Naive B cell (primary cell): ENCODE measurements around the gene PRKAB1. TPM values are rescaled to one million over a fixed set of nuclear protein-coding genes. Genes with fewer than 3 reads are reported as not detected.

Experiments
- ATAC-seq, 2 donors: fragments of 150-1000 bp; cut with Tn5 transposase; 2 replicates each; pipeline ENCODE4 v1.10.0; 2021; ENCODE audit warnings: low read depth in 2 of 2, mild to moderate bottlenecking in 2 of 2, moderate library complexity in 2 of 2
- DNase-seq: peaks from one replicate; pipeline ENCODE4 v3.0.0; 2022
- H3K27ac Mint-ChIP-seq, 6 donors: one replicate each; pipeline ENCODE4 v1.8.0; 2020 to 2022; ENCODE audit warnings: mild to moderate bottlenecking in 6 of 6, mixed read lengths in 6 of 6, moderate library complexity in 5 of 6, inconsistent platforms in 2 of 6
- H3K27me3 Mint-ChIP-seq, 3 donors: one replicate each; pipeline ENCODE4 v1.8.0; 2021 to 2022; ENCODE audit warnings: mixed read lengths in 3 of 3, mild to moderate bottlenecking in 1 of 3
- H3K36me3 Mint-ChIP-seq, 2 donors: one replicate each; pipeline ENCODE4 v1.8.0; 2020 to 2022; ENCODE audit warnings: mixed read lengths in 2 of 2, inconsistent platforms in 1 of 2, mild to moderate bottlenecking in 1 of 2
- H3K4me1 Mint-ChIP-seq, 3 donors: one replicate each; pipeline ENCODE4 v1.8.0; 2020 to 2022; ENCODE audit warnings: mixed read lengths in 3 of 3, inconsistent platforms in 1 of 3, mild to moderate bottlenecking in 1 of 3, moderate library complexity in 1 of 3
- H3K4me3 Mint-ChIP-seq, 8 donors: one replicate each; pipeline ENCODE4 v1.8.0; 2020 to 2022; ENCODE audit warnings: mild to moderate bottlenecking in 8 of 8, mixed read lengths in 8 of 8, moderate library complexity in 8 of 8, inconsistent platforms in 2 of 8
- H3K9me3 Mint-ChIP-seq, 7 donors: one replicate each; pipeline ENCODE4 v1.8.0; 2020 to 2022; ENCODE audit warnings: mixed read lengths in 7 of 7, mild to moderate bottlenecking in 5 of 7, inconsistent platforms in 2 of 7, moderate library complexity in 1 of 7
- polyA plus RNA-seq, 6 donors: library from polyadenylated mRNA; unstranded; fragments of 300-500 nt; fragmentation: Illumina TruSeq; gene quantifications; one replicate each; pipeline ENCODE4 v1.2.3, GENCODE V29; 2021; ENCODE audit warnings: low read depth in 6 of 6

PRKAB1 gene
- polyA plus RNA-seq, 6 donors from 2014 or later: 39.9 to 68.8 (median 55.4) TPM

DNA sequence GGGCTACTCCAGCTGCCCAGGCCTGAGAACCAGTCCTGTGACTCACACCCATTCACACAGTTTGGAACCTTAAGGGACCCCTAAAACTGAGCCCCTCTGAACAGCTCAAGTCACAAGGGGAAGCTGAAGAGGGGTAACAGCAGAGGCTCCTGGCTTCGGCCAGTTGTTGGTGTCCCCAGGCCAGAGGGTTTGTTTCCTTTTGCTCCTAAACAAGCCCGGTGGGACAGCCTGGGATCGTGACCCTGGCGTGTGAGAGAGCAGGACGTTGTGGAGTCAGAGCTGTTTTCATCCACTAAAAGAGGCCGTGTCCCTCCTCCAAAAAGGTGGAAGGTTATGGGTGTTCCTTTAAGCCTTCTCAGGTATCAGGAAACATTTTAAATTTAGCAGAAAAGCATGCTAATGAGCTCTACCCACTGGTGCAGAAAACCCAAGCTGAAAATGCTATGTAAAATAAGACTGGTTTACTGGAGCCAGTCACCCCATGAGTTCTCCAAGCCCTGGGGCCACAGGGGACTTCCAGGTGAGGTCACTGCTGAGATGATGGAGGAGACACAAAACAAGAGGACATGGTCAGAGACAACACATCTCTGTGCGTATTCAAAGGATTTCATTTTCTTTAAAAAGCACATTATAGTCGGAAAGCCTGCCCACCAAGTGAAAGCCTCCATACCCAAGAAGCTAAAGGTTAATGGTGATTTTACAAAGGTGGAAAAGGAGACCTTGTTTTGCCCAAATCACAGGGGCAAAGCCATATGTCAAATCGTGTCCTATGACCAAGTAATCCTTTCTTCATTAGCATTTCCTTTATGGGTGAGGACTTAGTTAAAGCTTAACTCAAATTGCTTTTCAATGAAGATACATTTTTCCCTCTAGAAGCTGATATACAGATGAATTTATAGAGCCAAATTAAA, 14.1 kb downstream of the PRKAB1 start:
- ATAC-seq: peak; percentile 40 to 63
- DNase-seq: no peak
- Mint-ChIP-seq H3K4me1 (peaks cover 13 to 40% (median 30%) of the 10 kb centered on the region in 3 donors), H3K27ac (peak overlapping the region; percentile 93 to 98 (median 96)), H3K27me3 (no peaks in the 10 kb centered on the region), H3K36me3 (peaks cover 10 to 15% of the 10 kb centered on the region in 2 donors), H3K4me3 (peak overlapping the region; percentile 57 to 82 (median 75)), H3K9me3 (no peaks in the 10 kb centered on the region)

DNA sequence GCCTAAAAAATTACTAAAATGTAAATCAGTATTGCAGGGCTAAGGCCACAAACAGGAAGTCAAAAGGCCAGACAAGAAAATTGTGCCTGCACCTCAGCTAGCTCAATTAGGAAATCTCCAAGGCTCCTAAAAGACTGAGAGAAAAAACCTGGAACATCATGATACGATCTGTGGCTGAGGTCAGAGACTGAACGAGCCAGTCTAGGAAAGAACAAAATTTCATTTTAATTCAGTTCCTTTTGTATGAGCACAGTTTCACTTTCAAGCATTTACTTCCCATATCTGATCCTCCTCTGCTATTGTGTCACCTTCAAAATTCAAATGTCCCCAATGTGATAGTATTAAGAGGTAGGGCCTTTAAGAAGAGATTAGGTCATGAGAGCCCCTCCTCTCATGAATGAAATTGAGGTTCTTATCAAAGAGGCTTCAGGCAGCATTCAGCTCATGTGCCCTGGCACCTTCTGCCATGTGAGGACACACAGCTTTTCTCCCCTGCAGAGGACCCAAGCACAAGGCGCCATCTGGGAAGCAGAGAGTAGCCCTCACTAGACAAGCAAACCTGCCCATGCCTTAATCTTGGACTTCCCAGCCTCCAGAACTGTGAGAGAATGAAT, 14.8 kb downstream of the PRKAB1 start:
- peak overlapping the region; percentile 56 to 78 (median 70) for H3K4me3 Mint-ChIP-seq
- DNase-seq: peak; percentile 37
- H3K4me1 Mint-ChIP-seq: peaks cover 17 to 40% (median 30%) of the 10 kb centered on the region in 3 donors
- ATAC-seq: peak; percentile 91 to 92
- no peaks in the 10 kb centered on the region for H3K27me3 Mint-ChIP-seq
- H3K9me3 Mint-ChIP-seq: no peaks in the 10 kb centered on the region
- H3K36me3 Mint-ChIP-seq: peaks cover 8 to 15% of the 10 kb centered on the region in 2 donors
- peak overlapping the region; percentile 93 to 98 (median 96) for H3K27ac Mint-ChIP-seq

DNA sequence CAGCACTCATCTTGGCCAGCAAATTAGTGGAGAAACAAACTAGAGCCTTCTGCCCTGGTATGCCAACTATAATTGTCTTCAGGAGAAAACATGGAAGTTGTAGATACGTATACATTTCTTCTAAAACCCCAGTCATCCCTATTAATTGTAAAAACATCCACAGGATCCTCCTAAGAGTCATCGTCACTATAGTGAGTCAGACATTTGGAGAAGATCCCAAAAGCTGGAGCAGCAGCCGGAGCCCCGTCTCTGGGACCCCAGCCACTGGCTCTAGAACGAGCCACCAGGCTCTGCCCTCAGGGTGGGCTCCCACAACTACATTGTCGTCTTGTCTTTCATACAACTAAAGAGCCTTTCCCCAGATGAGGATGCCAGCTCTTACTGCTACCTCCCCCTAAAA, 15.5 kb downstream of the PRKAB1 start:
- H3K27me3 Mint-ChIP-seq: no peaks in the 10 kb centered on the region
- no peak for ATAC-seq
- H3K4me1 Mint-ChIP-seq: peaks cover 17 to 40% (median 30%) of the 10 kb centered on the region in 3 donors
- peaks cover 4 to 14% of the 10 kb centered on the region in 2 donors for H3K36me3 Mint-ChIP-seq
- no peaks in the 10 kb centered on the region for H3K9me3 Mint-ChIP-seq
- H3K27ac Mint-ChIP-seq: peak overlapping the region in 2 of 6 donors; percentile 78 to 97
- H3K4me3 Mint-ChIP-seq: peak overlapping the region in 1 of 8 donors; percentile 29
- DNase-seq: no peak

DNA sequence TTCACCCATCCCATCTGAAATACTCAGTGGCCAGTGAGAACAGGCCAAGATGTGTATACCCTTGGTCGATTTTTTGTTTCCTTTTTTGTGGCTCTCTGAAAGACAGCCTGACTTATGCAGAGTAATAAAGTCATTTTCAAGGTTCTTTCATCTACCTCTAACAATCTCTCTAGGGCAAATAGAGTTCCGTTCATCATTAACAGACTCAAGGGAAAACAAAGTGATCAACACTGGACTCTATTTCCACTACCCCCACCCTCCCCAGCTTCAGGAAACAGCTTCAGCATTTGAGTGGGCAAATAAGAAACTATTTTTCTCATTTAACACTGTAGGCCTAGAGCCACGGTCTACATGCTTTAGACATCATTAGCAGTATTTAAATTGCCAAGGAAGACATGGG, 15.9 kb downstream of the PRKAB1 start:
- ATAC-seq: no peak

DNA sequence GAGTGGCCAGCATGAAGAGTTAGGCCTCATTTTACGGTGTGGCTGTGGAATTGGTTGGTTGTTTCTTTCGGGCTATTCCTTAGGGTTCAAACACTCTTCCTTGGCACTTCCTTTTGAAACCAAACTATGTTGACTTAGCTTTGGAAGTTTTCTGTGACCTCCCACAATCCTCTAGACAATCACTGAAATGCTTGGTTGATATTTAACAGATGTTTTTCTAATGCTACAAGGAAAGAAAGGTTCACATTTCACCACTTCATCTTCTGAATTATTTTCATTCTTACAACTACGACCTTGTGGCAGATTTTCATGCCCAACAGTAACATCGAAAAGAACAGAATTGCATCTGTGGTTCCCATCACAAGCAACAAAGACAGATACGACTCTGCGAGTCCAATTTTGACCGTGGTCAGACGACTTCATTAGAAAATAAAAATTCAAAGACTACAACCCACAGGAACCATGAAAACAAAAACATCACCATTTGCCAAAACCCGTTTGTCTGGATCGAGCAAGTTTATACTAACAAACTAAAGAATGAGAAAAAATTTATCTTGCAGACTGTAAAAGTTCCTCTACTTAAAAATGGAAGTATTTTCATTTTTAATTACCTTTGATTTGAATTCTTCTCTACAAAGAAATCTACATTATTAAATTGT, 16.9 kb downstream of the PRKAB1 start:
- DNase-seq (no peak), ATAC-seq (no peak)
- H3K4me3 Mint-ChIP-seq: no peak overlapping the region
- H3K36me3 Mint-ChIP-seq: peaks cover 0 to 4% of the 10 kb centered on the region in 2 donors
- H3K27me3 Mint-ChIP-seq: no peaks in the 10 kb centered on the region
- peaks cover 17 to 40% (median 30%) of the 10 kb centered on the region in 3 donors for H3K4me1 Mint-ChIP-seq
- H3K27ac Mint-ChIP-seq: no peak overlapping the region
- no peaks in the 10 kb centered on the region for H3K9me3 Mint-ChIP-seq

More for the DNA sequence above, 15.9 kb downstream of the PRKAB1 start:
- peaks cover 17 to 40% (median 30%) of the 10 kb centered on the region in 3 donors for H3K4me1 Mint-ChIP-seq
- H3K4me3 Mint-ChIP-seq: peak overlapping the region in 1 of 8 donors; percentile 29
- H3K36me3 Mint-ChIP-seq: peaks cover 0 to 11% of the 10 kb centered on the region in 2 donors
- H3K27ac Mint-ChIP-seq: peak overlapping the region in 2 of 6 donors; percentile 78 to 79
- no peaks in the 10 kb centered on the region for H3K27me3 Mint-ChIP-seq
- no peaks in the 10 kb centered on the region for H3K9me3 Mint-ChIP-seq
- DNase-seq: no peak

DNA sequence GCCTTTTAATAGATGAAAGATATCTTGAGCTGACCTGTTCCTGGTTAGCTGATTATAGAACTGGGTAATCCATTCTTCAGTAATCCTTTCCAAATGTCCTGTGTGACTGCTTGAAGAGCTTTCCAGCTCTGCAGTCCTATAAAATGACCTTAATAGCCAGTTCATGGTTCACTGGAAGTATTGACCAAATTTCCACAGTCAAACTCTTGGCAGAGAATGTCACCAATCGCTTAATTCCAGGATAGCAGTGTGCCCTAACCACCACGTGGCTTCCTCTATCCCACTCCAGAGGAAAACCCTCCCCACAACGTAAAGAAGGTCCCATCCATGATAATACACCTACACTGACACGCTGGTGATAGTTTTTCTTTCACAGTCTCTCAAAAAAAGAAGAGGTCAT, 17.4 kb downstream of the PRKAB1 start:
- Mint-ChIP-seq H3K27ac (peak overlapping the region in 3 of 6 donors; percentile 9 to 41 (median 17)), H3K4me3 (peak overlapping the region in 1 of 8 donors; percentile 4), H3K27me3 (no peaks in the 10 kb centered on the region), H3K4me1 (peaks cover 17 to 40% (median 30%) of the 10 kb centered on the region in 3 donors), H3K36me3 (no peaks in the 10 kb centered on the region), H3K9me3 (no peaks in the 10 kb centered on the region)
- no peak for ATAC-seq
- DNase-seq: no peak

DNA sequence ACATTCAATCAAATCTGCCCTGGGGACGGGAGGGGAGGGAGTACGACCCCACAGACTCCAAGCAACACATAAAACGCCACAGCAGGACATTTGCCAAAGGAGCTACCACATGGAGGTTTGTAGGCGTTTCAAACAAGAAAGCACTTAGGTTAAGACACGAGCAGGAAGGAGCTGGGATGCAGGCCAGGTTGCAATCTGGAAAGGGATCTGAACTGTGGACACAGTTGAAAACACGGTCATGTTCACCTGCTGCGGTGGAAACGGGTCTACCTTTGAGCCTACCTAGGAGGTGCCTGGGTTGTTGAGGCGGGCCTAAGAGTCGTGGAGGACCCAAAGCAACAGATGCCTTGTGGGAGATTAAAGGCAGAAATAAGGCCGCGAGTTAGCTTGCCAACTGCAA, 18.4 kb downstream of the PRKAB1 start:
- Mint-ChIP-seq H3K27ac (peak overlapping the region in 1 of 6 donors; percentile 17), H3K36me3 (no peaks in the 10 kb centered on the region), H3K4me3 (no peak overlapping the region), H3K4me1 (peaks cover 17 to 37% (median 29%) of the 10 kb centered on the region in 3 donors), H3K27me3 (no peaks in the 10 kb centered on the region), H3K9me3 (no peaks in the 10 kb centered on the region)
- ATAC-seq: no peak
- DNase-seq: no peak

DNA sequence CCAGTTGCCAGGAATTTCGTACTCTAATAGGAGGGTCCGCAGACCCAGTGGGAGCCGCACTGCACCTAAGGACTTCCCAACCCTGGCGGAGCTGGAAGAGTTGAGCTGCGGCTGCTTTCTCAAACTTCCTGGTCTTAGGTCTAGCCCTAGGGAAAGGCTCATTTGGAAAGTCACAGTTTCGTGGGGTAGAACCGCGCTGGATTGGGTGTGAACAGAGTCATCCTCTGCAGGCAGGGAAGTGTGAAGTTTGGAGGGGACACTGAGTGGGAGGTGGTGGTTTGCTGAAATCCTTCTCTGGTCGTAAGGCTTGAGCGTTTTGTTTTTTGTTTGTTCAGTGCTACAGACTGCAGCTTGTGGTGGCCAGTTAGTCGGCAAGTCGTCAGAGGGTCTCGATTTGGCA, 18.8 kb downstream of the PRKAB1 start:
- Mint-ChIP-seq H3K4me3 (no peak overlapping the region), H3K27me3 (no peaks in the 10 kb centered on the region), H3K27ac (no peak overlapping the region), H3K9me3 (no peaks in the 10 kb centered on the region), H3K36me3 (no peaks in the 10 kb centered on the region), H3K4me1 (peaks cover 17 to 33% (median 25%) of the 10 kb centered on the region in 3 donors)
- no peak for ATAC-seq
- no peak for DNase-seq

DNA sequence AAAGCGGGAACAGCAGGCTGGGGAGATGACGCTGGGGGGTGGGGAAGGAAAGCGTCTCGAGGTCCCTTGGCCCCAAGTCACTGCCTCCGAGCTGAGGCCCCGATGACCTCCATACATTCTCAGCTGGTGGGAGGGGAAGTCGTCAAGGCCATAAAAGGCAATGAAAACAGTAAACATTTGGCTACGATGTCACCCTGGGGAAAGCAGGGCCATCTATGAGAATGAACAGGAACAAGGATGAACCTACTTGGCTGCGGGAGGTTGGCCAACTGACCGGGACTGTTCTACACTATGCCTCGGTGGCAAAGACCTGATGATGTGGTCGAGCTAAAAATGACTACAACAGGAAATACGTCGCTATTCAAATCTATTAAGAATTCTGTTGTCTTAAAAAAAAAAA, 19.5 kb downstream of the PRKAB1 start:
- no peaks in the 10 kb centered on the region for H3K9me3 Mint-ChIP-seq
- H3K27me3 Mint-ChIP-seq: no peaks in the 10 kb centered on the region
- no peak overlapping the region for H3K27ac Mint-ChIP-seq
- peaks cover 13 to 26% (median 20%) of the 10 kb centered on the region in 3 donors for H3K4me1 Mint-ChIP-seq
- ATAC-seq (no peak), DNase-seq (no peak)
- H3K4me3 Mint-ChIP-seq: no peak overlapping the region
- no peaks in the 10 kb centered on the region for H3K36me3 Mint-ChIP-seq

DNA sequence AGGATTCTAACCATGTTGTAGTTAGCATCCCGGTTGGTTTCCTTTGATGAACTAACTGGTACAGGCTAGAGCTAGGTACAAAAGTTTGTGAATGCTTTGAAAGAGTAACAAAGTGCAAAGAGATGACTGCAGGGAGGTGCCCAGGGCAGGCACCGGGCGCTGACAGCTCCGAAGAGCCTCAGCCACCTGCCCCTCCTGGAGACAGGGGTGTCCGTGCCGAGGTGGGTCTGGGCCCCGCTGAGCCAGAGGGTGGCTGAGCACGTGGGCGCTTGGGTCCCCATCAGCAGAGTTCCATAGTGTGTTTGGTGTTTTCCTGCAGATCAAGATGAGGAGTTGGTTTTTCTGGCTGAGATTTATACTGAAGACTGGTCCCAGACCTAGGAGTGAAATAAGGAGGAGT, 19.9 kb downstream of the PRKAB1 start:
- DNase-seq: no peak
- ATAC-seq: no peak
- no peak overlapping the region for H3K27ac Mint-ChIP-seq
- H3K36me3 Mint-ChIP-seq: no peaks in the 10 kb centered on the region
- H3K27me3 Mint-ChIP-seq: no peaks in the 10 kb centered on the region
- H3K9me3 Mint-ChIP-seq: no peaks in the 10 kb centered on the region
- H3K4me3 Mint-ChIP-seq: no peak overlapping the region
- H3K4me1 Mint-ChIP-seq: peaks cover 10 to 22% (median 16%) of the 10 kb centered on the region in 3 donors

DNA sequence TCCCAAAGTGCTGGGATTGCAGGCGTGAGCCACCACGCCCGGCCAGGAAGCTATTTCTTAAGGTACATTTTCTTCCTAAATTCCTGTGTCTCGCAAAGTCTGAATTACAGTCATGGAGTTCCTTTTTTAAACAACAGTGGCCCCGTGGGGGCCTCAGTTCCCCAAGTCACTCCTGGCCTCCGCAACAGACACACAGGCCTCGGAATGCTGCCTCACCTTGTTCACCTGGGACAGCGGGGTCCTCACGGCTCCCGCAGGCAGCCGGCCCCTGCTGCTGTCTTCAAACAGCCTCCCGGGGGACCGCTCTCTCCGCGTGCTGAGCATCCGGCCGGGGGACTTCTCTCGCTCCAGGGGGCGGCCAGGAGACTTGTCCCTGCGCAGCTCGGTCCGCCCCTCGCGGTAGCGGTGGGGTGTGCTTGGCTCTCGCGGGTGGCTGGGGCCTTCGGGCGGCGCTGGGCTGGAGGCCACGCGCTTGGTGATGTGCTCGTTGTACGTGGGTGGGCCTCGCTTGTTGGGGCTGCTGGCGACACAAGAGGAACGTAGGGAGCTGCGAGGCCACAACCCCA, 22.1 kb downstream of the PRKAB1 start:
- ATAC-seq (no peak), DNase-seq (no peak)
- Mint-ChIP-seq H3K4me1 (peaks cover 7 to 12% (median 8%) of the 10 kb centered on the region in 3 donors), H3K4me3 (no peak overlapping the region), H3K27me3 (no peaks in the 10 kb centered on the region), H3K36me3 (no peaks in the 10 kb centered on the region), H3K27ac (no peak overlapping the region), H3K9me3 (no peaks in the 10 kb centered on the region)

DNA sequence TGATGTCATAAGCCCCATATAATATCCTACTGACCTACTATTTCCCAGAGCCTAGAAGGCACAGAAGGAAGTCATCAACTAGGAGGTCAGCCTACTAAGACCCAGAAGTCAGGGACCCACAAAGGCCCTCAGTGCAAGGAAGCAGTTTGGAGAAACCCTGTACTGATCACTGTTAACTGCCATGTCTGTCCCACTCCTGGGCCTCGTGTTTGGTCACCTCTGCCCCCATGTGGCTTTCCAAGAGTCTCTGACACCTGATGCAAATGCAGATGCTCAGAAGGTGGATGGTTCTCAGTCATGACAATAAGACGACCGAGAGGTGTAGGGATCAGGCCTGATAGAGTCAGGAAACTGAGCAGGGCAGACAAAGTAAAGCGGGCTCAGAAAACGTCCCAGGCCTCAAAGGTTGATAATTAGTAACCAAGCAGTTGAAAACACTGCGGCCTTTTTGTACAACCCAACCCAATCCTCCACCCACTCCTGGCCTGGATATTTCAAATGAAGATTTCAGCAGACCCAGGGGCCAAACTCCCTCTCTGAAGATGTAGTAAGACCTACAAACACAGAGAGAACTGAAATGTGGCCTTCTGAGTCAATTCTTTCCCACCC, 23.4 kb downstream of the PRKAB1 start:
- ATAC-seq (no peak), DNase-seq (no peak)
- Mint-ChIP-seq H3K4me1 (peaks cover 0 to 8% (median 4%) of the 10 kb centered on the region in 3 donors), H3K4me3 (no peak overlapping the region), H3K9me3 (no peaks in the 10 kb centered on the region), H3K36me3 (no peaks in the 10 kb centered on the region), H3K27me3 (no peaks in the 10 kb centered on the region), H3K27ac (no peak overlapping the region)

DNA sequence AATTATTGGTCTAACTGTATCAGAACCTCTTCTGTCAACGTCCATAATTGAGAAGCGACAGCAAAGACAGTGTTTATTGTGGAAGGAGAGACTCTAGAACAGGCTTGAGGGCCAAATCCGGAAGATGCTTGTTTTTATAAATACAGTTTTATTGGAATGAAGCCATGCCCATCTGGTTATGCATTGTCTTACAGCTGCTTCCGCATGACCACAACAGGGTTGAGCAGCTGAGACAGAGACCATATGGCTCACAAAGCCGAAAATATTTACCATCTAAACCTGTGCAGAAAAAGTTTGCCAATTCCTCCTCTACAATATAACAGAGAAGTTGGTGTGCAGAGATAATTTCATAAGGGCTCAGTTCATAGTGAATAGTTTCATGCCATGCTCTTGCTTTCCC, 24.5 kb downstream of the PRKAB1 start:
- ATAC-seq: no peak
- no peaks in the 10 kb centered on the region for H3K27me3 Mint-ChIP-seq
- H3K36me3 Mint-ChIP-seq: no peaks in the 10 kb centered on the region
- no peak overlapping the region for H3K4me3 Mint-ChIP-seq
- H3K4me1 Mint-ChIP-seq: peaks cover 0 to 3% (median under 1%) of the 10 kb centered on the region in 3 donors
- no peaks in the 10 kb centered on the region for H3K9me3 Mint-ChIP-seq
- H3K27ac Mint-ChIP-seq: no peak overlapping the region
- DNase-seq: no peak
